ENCODE data around the gene NEDD8.
"Not testable (repeated sequence)": the region's sequence is repeated elsewhere in the genome, so short reads cannot be mapped to it uniquely, and the experiment has no call there.

Gene NEDD8

DNA sequence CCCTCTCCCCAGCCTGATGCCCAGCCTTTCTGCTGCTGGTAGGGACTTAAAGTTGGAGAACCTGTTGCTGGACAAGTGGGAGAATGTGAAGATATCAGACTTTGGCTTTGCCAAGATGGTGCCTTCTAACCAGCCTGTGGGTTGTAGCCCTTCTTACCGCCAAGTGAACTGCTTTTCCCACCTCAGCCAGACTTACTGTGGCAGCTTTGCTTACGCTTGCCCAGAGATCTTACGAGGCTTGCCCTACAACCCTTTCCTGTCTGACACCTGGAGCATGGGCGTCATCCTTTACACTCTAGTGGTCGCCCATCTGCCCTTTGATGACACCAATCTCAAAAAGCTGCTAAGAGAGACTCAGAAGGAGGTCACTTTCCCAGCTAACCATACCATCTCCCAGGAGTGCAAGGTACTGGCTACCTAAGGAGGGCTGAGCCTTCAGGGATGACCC, 25.0 kb downstream of the NEDD8 start:
- no peak for TF ChIP-seq CTCF (IDR thresholded peaks at IDR 0.05; ENCODE audit: low read depth, low read length)
- no peak overlapping the region for H3K4me3 ChIP-seq (ENCODE audit: low read depth, low read length)

DNA sequence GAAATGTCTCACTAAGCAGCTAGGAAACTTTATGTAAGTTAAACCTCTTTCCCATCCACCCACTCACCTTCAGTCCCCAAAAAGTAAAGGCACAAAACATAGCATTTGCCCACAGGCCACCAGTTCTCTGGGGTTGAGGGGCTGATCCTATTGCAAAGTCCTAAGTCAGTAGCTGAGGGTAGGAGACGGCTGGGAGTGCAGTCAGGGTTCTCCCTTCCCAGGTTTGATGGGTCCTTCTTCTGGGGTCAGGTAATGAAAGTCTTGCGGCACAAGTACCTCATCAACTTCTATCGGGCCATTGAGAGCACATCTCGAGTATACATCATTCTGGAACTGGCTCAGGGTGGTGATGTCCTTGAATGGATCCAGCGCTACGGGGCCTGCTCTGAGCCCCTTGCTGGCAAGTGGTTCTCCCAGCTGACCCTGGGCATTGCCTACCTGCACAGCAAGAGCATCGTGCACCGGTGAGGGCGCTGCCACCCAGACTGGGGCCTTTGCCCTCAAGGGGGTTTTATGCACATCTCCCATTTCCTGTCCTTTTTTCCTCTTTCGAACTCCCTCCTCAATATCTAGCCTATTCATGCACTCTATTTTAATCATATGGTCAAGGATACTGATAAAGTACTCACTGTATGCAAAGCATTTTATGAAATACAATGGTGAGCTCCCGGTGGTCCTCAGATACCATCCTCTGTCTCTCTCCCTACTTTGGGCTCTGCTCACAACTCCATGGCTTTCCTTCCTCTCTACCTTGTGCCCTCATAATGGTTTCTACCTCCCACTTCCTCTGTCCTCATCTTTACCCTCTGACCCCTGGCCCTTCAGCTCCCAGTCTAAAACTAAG, 25.7 kb downstream of the NEDD8 start:
- no peak overlapping the region for H3K4me3 ChIP-seq (ENCODE audit: low read depth, low read length)
- TF ChIP-seq CTCF (IDR thresholded peaks at IDR 0.05; ENCODE audit: low read depth, low read length) = no peak

DNA sequence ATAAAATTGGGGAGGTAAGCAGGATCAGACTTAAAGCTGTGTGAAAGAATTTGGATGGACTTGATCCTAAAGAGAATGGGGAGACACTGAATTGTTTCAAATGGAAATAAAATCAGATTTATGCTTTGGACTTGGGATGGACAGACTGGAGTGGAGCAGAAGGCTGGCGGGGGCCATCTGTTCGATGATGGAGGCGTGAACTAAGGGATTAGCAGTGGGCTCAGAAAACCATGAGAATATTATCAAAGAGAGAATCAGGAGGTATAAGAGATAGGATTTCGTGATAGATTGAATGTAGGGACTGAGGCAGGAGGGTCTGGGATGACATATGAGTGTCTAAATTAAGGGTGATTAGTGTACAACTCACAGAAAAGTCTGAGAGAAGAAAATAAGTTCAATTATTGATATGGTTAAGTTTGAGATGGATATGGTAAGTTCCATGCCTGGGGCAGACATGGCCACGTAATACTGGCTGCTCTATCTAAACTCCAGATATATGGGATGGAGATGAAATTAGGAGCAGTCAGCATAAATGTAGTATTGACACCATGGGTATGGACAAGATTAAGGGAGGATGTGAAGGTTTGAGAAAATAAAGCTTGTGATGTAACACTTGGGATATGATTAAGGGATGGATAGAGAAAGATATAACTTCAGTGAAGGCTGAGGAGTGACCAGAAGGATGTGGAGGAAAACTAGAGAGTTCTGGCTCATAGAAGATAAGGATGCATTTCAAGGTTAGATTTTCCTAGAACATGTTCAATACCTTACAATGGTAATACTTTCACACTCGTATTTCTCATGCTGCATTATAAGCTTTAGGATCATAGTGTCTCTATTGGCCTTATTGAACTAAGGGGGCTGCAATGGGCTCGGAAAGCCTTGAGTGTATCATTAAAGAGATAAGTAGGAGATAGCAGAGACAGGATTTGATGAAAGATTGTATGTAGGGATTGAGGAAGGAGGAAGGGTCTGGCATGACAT, 27.7 kb downstream of the NEDD8 start:
- H3K4me3 ChIP-seq (ENCODE audit: low read depth, low read length) = no peak overlapping the region
- TF ChIP-seq CTCF (IDR thresholded peaks at IDR 0.05; ENCODE audit: low read depth, low read length) = no peak

- H3K4me3 ChIP-seq (ENCODE audit: low read depth, low read length) = not testable (repeated sequence)
Measured at GRCh38 chr14:24203249-24203886, 28.8 kb downstream of the NEDD8 start.

DNA sequence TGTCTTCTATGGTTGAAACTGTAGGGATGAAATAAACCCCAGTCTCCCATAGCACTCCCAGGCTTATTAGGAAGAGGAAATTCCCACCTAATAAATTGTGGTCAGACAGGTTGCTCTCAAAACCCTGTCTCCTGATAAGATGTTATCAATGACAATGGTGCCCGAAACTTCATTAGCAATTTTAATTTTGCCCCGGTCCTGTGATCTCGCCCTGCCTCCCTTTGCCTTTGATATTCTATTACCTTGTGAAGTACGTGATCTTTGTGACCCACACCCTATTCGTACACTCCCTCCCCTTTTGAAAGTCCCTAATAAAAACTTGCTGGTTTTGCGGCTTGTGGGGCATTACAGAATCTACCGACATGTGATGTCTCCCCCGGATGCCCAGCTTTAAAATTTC, 29.6 kb downstream of the NEDD8 start:
- H3K4me3 ChIP-seq (ENCODE audit: low read depth, low read length) = not testable (repeated sequence)

- TF ChIP-seq CTCF (IDR thresholded peaks at IDR 0.05; ENCODE audit: low read depth, low read length) = no peak
- no peak overlapping the region for H3K4me3 ChIP-seq (ENCODE audit: low read depth, low read length)
Measured at GRCh38 chr14:24198814-24199524, 33.2 kb downstream of the NEDD8 start.

GRCh38 chr14:24197056-24197450, 35.1 kb downstream of the NEDD8 start:
- no peak overlapping the region for H3K4me3 ChIP-seq (ENCODE audit: low read depth, low read length)
- TF ChIP-seq CTCF (IDR thresholded peaks at IDR 0.05; ENCODE audit: low read depth, low read length) = no peak

Measured in WI38 (cell line).